GM21515 (cell line): ENCODE results near the gene PSMD10.

Source experiments
- ATAC-seq: cut with Tn5 transposase; IDR thresholded peaks from one replicate; pipeline ENCODE4 v1.9.1; 2021; ENCODE audit not compliant: unreplicated experiment

Gene PSMD10

GRCh38 chrX:108091264-108091877 lies at the start of gene PSMD10, which contains the start of gene ATG4A:
PSMD10 (minus strand) TSS chrX:108091542; CDS start chrX:108091520, 22 bp downstream.
ATG4A (plus strand) TSS chrX:108091778; CDS start chrX:108091827, 49 bp downstream.
- peak; percentile 96 for ATAC-seq

GRCh38 chrX:108138814-108139702 lies 47.7 kb upstream of the PSMD10 start:
- no peak for ATAC-seq

- no peak for ATAC-seq
These were observed 43.4 kb upstream of the PSMD10 start for GRCh38 chrX:108134724-108135123.

- ATAC-seq, result no peak
These were observed 41.5 kb upstream of the PSMD10 start for GRCh38 chrX:108132876-108133275.

GRCh38 chrX:108132034-108132433 lies 40.7 kb upstream of the PSMD10 start:
- ATAC-seq, result no peak

- ATAC-seq, result no peak
These were observed 40.1 kb upstream of the PSMD10 start for GRCh38 chrX:108131471-108131870.

GRCh38 chrX:108130889-108131288 lies 39.5 kb upstream of the PSMD10 start:
- ATAC-seq, result no peak

- no peak for ATAC-seq
These were observed 35.8 kb upstream of the PSMD10 start for GRCh38 chrX:108127152-108127551.

- no peak for ATAC-seq
These were observed 35.3 kb upstream of the PSMD10 start for GRCh38 chrX:108126661-108127060.

- no peak for ATAC-seq
These were observed 32.4 kb upstream of the PSMD10 start for GRCh38 chrX:108123591-108124366.

- ATAC-seq, result no peak
These were observed 31.4 kb upstream of the PSMD10 start for GRCh38 chrX:108122748-108123147.

GRCh38 chrX:108121291-108121690 lies 29.9 kb upstream of the PSMD10 start:
- no peak for ATAC-seq

- no peak for ATAC-seq
These were observed 26.6 kb upstream of the PSMD10 start for GRCh38 chrX:108117988-108118387.

- no peak for ATAC-seq
These were observed 23.2 kb upstream of the PSMD10 start for GRCh38 chrX:108114541-108114940.

- ATAC-seq, result no peak
These were observed 14.1 kb upstream of the PSMD10 start for GRCh38 chrX:108105473-108105872.

GRCh38 chrX:108097380-108097779 lies 6.0 kb upstream of the PSMD10 start:
- no peak for ATAC-seq

- ATAC-seq, result peak; percentile 38
These were observed 543 bp upstream of the PSMD10 start for GRCh38 chrX:108091878-108092291.

- peak; percentile 1 for ATAC-seq
These were observed 665 bp downstream of the PSMD10 start for GRCh38 chrX:108090491-108091263.

GRCh38 chrX:108088511-108088910 lies 2.8 kb downstream of the PSMD10 start:
- ATAC-seq, result no peak

GRCh38 chrX:108087792-108088191 lies 3.5 kb downstream of the PSMD10 start:
- no peak for ATAC-seq

- ATAC-seq, result no peak
These were observed 10.2 kb downstream of the PSMD10 start for GRCh38 chrX:108081110-108081509.
